Endothelial cell of umbilical vein (primary cell): ENCODE data around the gene MAP4K3.

Experiments
- MAX ChIP-seq: IDR thresholded peaks from 2 replicates; pipeline ENCODE4 v1.6.1; 2011; ENCODE audit not compliant: insufficient read depth, insufficient read length
- POLR2A ChIP-seq: IDR thresholded peaks from 2 replicates; pipeline ENCODE4 v1.6.1; 2012; ENCODE audit warnings: low read depth, mild to moderate bottlenecking, control low read depth, low read length
- TF ChIP-seq, protein P1 (sequence below), 2 donors: IDR thresholded peaks; 1 replicate in 1 of 2; 2 replicates in 1 of 2; pipeline ENCODE4 v1.5.1; 2011; ENCODE audit warnings: low read length in 2 of 2, mild to moderate bottlenecking in 2 of 2, moderate library complexity in 2 of 2, control low read depth in 1 of 2, inconsistent platforms in 1 of 2, low read depth in 1 of 2; ENCODE audit not compliant: insufficient read depth in 1 of 2; ENCODE audit errors: extremely low read depth in 1 of 2

DNA sequence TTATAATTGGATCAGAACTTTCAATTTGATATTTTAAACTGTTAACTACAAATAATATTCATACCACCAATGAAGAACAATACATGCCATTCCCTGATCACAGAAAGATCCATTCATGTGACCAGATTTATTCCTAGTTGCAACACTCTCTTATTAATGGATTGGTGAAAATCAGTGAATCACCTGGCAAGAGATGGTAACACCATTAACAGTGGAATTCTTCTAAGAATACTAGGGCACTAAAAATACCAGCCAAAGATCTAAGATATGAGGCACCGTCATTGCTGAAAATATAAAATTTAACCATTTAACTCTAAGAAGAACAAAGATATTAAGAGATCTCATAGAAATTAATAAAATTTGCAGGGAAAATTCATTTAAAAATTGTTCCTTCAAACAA lies 58.1 kb downstream of the MAP4K3 start:
- TF ChIP-seq MAX = no peak
- TF ChIP-seq, protein P1, sequence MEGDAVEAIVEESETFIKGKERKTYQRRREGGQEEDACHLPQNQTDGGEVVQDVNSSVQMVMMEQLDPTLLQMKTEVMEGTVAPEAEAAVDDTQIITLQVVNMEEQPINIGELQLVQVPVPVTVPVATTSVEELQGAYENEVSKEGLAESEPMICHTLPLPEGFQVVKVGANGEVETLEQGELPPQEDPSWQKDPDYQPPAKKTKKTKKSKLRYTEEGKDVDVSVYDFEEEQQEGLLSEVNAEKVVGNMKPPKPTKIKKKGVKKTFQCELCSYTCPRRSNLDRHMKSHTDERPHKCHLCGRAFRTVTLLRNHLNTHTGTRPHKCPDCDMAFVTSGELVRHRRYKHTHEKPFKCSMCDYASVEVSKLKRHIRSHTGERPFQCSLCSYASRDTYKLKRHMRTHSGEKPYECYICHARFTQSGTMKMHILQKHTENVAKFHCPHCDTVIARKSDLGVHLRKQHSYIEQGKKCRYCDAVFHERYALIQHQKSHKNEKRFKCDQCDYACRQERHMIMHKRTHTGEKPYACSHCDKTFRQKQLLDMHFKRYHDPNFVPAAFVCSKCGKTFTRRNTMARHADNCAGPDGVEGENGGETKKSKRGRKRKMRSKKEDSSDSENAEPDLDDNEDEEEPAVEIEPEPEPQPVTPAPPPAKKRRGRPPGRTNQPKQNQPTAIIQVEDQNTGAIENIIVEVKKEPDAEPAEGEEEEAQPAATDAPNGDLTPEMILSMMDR (IDR thresholded peaks at IDR 0.05; ENCODE audit: extremely low read depth in 1 of 2, insufficient read depth in 1 of 2, low read depth in 1 of 2, low read length in 2 of 2) = no peak
- no peak for TF ChIP-seq POLR2A
